HEK293 (cell line): ENCODE data around the gene EIF2D.

ENCODE experiments used
- CTCF ChIA-PET: fragments of 350-600 bp; formaldehyde crosslinking; extraction: SDS; loops from one replicate; lab custom pipeline; 2021; ENCODE audit warnings: antibody characterized with exemption; lab: Yijun Ruan, JAX
- POLR2A ChIA-PET: fragments of 300-600 bp; formaldehyde crosslinking; extraction: SDS; loops from one replicate; lab custom pipeline; 2020; ENCODE audit warnings: antibody characterized with exemption, inconsistent platforms; lab: Yijun Ruan, JAX
- H3K27ac ChIP-seq: fragments of 200-500 bp; sonication (Bioruptor generic); 2 replicates; pipeline ENCODE4 v1.5.1; 2014; ENCODE audit warnings: low read depth, low read length, control low read depth, inconsistent platforms; ENCODE audit errors: extremely low read depth
- H3K36me3 ChIP-seq, 2 experiments: fragments of 200-500 bp in 1 of 2; sonication (Bioruptor generic) in 1 of 2; 1 replicate in 1 of 2; 2 replicates in 1 of 2; pipeline ENCODE4 v1.5.1; 2014 to 2017; ENCODE audit warnings: inconsistent platforms in 2 of 2, low read length in 2 of 2; ENCODE audit not compliant: control insufficient read depth in 2 of 2, insufficient read depth in 1 of 2
- H3K4me1 ChIP-seq: fragments of 200-500 bp; sonication (Bioruptor generic); 2 replicates; pipeline ENCODE4 v1.5.1; 2014; ENCODE audit warnings: mild to moderate bottlenecking, low read length, inconsistent platforms; ENCODE audit not compliant: control insufficient read depth, insufficient read depth
- H3K4me3 ChIP-seq: 2 replicates; pipeline ENCODE4 v1.5.1; 2011; ENCODE audit warnings: low read depth, mild to moderate bottlenecking, control low read depth, low read length, moderate library complexity
- H3K9me3 ChIP-seq: fragments of 200-500 bp; sonication (Bioruptor generic); 2 replicates; pipeline ENCODE4 v1.5.1; 2014; ENCODE audit warnings: low read depth, low read length, inconsistent platforms; ENCODE audit not compliant: control insufficient read depth, insufficient read depth
- CTCF ChIP-seq: fragments of 450-650 bp; formaldehyde crosslinking; IDR thresholded peaks from 2 replicates; pipeline ENCODE4 v1.5.1; 2016; ENCODE audit warnings: missing biosample characterization, missing genetic modification characterization
- HIC1 ChIP-seq: fragments of 450-650 bp; formaldehyde crosslinking; IDR thresholded peaks from 2 replicates; pipeline ENCODE4 v1.5.1; 2016; ENCODE audit warnings: missing biosample characterization, missing genetic modification characterization
- OVOL3 ChIP-seq: fragments of 450-650 bp; formaldehyde crosslinking; IDR thresholded peaks from 2 replicates; pipeline ENCODE4 v1.5.1; 2016; ENCODE audit warnings: missing biosample characterization, missing genetic modification characterization
- PRDM10 ChIP-seq: fragments of 450-650 bp; formaldehyde crosslinking; IDR thresholded peaks from 2 replicates; pipeline ENCODE4 v1.5.1; 2016; ENCODE audit warnings: missing biosample characterization, missing genetic modification characterization
- SETDB1 ChIP-seq: IDR thresholded peaks from one replicate; pipeline ENCODE4 v1.6.1; 2017; ENCODE audit warnings: mild to moderate bottlenecking, low read length, moderate library complexity, mixed read lengths; ENCODE audit not compliant: insufficient read length
- ZBTB8A ChIP-seq: fragments of 450-650 bp; formaldehyde crosslinking; IDR thresholded peaks from 2 replicates; pipeline ENCODE4 v1.5.1; 2016; ENCODE audit warnings: missing biosample characterization, missing genetic modification characterization
- ZNF146 ChIP-seq: fragments of 450-650 bp; formaldehyde crosslinking; IDR thresholded peaks from 2 replicates; pipeline ENCODE4 v1.5.1; 2016; ENCODE audit warnings: missing biosample characterization, missing genetic modification characterization
- ZNF157 ChIP-seq: fragments of 450-650 bp; formaldehyde crosslinking; IDR thresholded peaks from 2 replicates; pipeline ENCODE4 v1.5.1; 2016; ENCODE audit warnings: missing biosample characterization, missing genetic modification characterization
- ZNF211 ChIP-seq: fragments of 450-650 bp; formaldehyde crosslinking; IDR thresholded peaks from 2 replicates; pipeline ENCODE4 v1.5.1; 2016; ENCODE audit warnings: low read depth, missing biosample characterization, missing genetic modification characterization
- ZNF26 ChIP-seq: fragments of 450-650 bp; formaldehyde crosslinking; IDR thresholded peaks from 2 replicates; pipeline ENCODE4 v1.5.1; 2016; ENCODE audit warnings: missing biosample characterization, missing genetic modification characterization
- ZNF354C ChIP-seq: fragments of 450-650 bp; formaldehyde crosslinking; IDR thresholded peaks from 2 replicates; pipeline ENCODE4 v1.5.1; 2016; ENCODE audit warnings: missing biosample characterization, missing genetic modification characterization, low read depth, borderline replicate concordance
- ZNF391 ChIP-seq: fragments of 450-650 bp; formaldehyde crosslinking; IDR thresholded peaks from 2 replicates; pipeline ENCODE4 v1.5.1; 2016; ENCODE audit warnings: low read depth, missing biosample characterization, missing genetic modification characterization, borderline replicate concordance
- ZNF394 ChIP-seq: fragments of 450-650 bp; formaldehyde crosslinking; IDR thresholded peaks from 2 replicates; pipeline ENCODE4 v1.5.1; 2016; ENCODE audit warnings: missing biosample characterization, missing genetic modification characterization, mild to moderate bottlenecking, moderate library complexity, borderline replicate concordance
- ZNF48 ChIP-seq: fragments of 450-650 bp; formaldehyde crosslinking; IDR thresholded peaks from 2 replicates; pipeline ENCODE4 v1.5.1; 2016; ENCODE audit warnings: missing biosample characterization, missing genetic modification characterization
- ZNF518A ChIP-seq: fragments of 450-650 bp; formaldehyde crosslinking; conservative IDR thresholded peaks from 2 replicates; pipeline ENCODE4 v1.5.1; 2016; ENCODE audit warnings: low read depth, missing biosample characterization, missing genetic modification characterization
- ZNF624 ChIP-seq: fragments of 450-650 bp; formaldehyde crosslinking; IDR thresholded peaks from 2 replicates; pipeline ENCODE4 v1.5.1; 2017; ENCODE audit warnings: missing biosample characterization, missing genetic modification characterization
- ZNF664 ChIP-seq: fragments of 450-650 bp; formaldehyde crosslinking; IDR thresholded peaks from 2 replicates; pipeline ENCODE4 v1.5.1; 2016; ENCODE audit warnings: missing biosample characterization, missing genetic modification characterization
- ZNF692 ChIP-seq: fragments of 450-650 bp; formaldehyde crosslinking; IDR thresholded peaks from 2 replicates; pipeline ENCODE4 v1.5.1; 2016; ENCODE audit warnings: missing biosample characterization, missing genetic modification characterization
- ZNF701 ChIP-seq: fragments of 450-650 bp; formaldehyde crosslinking; IDR thresholded peaks from 2 replicates; pipeline ENCODE4 v1.5.1; 2016; ENCODE audit warnings: missing biosample characterization, missing genetic modification characterization

Gene EIF2D

GRCh38 chr1:206649261-206649921 is 37.1 kb upstream of the EIF2D start (continued):
- no peak for TF ChIP-seq ZNF701 (tag by site-specific recombination)
- no peak for TF ChIP-seq ZNF394
- TF ChIP-seq OVOL3 (tag by site-specific recombination) = no peak
- no peak for TF ChIP-seq ZNF664 (tag by site-specific recombination)

- peaks cover 0 to 49% of the 10 kb centered on the region in 2 experiments; a peak in 2 of 3 replicates for H3K36me3 ChIP-seq
- H3K9me3 ChIP-seq = no peaks in the 10 kb centered on the region
- H3K4me1 ChIP-seq = no peaks in the 10 kb centered on the region
- ChIA-PET POLR2A (interaction anchor here (0.5 to 1.2 kb wide), 2 partner anchors 9 to 12 kb away, joined by 5 to 6 read pairs; partner anchors contain the start of gene DYRK3), CTCF (interaction anchor here (0.7 to 25.1 kb wide), 5 partner anchors 8 to 794 kb away, joined by 3 to 380 read pairs (median 30); partner anchors contain the start of gene DYRK3)
- H3K4me3 ChIP-seq = no peak overlapping the region
- no peak overlapping the region for H3K27ac ChIP-seq
- no peak for TF ChIP-seq ZNF146
- TF ChIP-seq ZNF211 (tag by site-specific recombination) = no peak
- no peak for TF ChIP-seq ZNF692 (tag by site-specific recombination)
- TF ChIP-seq ZBTB8A (tag by site-specific recombination) = no peak
- no peak for TF ChIP-seq ZNF48 (tag by site-specific recombination)
- no peak for TF ChIP-seq ZNF624 (tag by site-specific recombination)
- TF ChIP-seq PRDM10 (tag by site-specific recombination) = no peak
- no peak for TF ChIP-seq ZNF26 (tag by site-specific recombination)
- no peak for TF ChIP-seq ZNF354C (tag by site-specific recombination)
- no peak for TF ChIP-seq CTCF (tag by site-specific recombination)
- TF ChIP-seq SETDB1 = no peak
- no peak for TF ChIP-seq HIC1 (tag by site-specific recombination)
- no peak for TF ChIP-seq ZNF391 (tag by site-specific recombination)
- TF ChIP-seq ZNF157 = no peak
- no peak for TF ChIP-seq ZNF518A (tag by site-specific recombination)
Measured at GRCh38 chr1:206647224-206647623, 35.0 kb upstream of the EIF2D start.
